ENCODE measurements around the gene GALNT2.

DNA sequence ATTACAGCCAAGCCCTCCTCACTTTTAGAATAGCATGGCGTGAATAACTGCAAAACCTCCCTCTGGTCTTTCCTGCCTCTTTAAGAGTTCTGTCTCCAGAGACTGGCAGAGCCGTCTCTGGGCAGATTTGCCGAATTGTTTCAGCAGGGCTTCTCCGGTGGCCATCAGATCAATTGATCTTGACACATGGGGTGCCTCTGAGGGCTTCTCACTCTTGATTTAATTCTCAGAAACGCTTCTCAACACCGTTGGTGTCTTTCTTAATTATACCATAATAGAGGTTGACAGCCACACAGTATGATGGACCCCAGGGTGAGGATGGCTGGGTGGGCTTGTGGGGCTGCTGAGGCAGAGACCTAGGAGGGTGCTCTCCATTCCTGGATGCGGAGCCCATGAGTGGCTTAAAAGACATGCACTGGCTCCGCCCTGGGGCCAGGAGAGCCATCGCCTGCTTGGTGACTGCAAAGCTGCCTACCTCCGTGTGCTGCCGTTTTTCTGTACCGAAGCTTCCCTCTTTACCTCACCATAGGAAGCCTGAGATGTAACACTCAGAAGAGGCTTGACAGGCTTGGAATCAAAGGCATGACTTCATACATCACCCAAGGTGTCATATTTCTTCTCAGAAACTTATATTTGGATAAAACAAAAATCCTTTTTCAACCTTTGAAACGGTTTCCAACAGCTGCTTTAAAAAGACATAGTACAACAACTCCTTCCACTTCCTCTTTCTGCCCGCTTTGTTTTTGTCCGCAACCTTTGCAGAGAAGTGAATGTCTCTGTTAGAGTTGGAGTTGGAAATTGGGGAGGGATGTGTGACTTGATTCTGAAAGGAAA, 82.9 kb downstream of the GALNT2 start:
- TF ChIP-seq, protein P1, sequence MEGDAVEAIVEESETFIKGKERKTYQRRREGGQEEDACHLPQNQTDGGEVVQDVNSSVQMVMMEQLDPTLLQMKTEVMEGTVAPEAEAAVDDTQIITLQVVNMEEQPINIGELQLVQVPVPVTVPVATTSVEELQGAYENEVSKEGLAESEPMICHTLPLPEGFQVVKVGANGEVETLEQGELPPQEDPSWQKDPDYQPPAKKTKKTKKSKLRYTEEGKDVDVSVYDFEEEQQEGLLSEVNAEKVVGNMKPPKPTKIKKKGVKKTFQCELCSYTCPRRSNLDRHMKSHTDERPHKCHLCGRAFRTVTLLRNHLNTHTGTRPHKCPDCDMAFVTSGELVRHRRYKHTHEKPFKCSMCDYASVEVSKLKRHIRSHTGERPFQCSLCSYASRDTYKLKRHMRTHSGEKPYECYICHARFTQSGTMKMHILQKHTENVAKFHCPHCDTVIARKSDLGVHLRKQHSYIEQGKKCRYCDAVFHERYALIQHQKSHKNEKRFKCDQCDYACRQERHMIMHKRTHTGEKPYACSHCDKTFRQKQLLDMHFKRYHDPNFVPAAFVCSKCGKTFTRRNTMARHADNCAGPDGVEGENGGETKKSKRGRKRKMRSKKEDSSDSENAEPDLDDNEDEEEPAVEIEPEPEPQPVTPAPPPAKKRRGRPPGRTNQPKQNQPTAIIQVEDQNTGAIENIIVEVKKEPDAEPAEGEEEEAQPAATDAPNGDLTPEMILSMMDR (IDR thresholded peaks at IDR 0.05) = no peak
- TF ChIP-seq EP300 (IDR thresholded peaks at IDR 0.05) = no peak

All from ovary (tissue), 3 donors.